ENCODE data around the gene ATP6V0B.

DNA sequence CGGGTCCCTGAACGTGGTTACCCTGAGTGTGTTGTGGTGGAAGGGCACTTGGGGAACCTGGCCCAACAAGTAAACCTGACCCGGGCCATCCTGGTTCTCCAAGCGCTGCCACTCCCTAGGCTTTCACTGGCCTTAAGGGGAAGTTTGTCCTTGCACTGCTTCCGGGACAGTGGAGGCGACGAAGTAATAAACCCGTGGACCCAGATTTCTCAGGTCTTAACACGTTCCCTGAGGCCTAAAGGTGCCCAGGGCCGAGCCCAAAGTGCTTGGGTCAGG, 16.4 kb downstream of the ATP6V0B start:
- TF ChIP-seq, protein P1, sequence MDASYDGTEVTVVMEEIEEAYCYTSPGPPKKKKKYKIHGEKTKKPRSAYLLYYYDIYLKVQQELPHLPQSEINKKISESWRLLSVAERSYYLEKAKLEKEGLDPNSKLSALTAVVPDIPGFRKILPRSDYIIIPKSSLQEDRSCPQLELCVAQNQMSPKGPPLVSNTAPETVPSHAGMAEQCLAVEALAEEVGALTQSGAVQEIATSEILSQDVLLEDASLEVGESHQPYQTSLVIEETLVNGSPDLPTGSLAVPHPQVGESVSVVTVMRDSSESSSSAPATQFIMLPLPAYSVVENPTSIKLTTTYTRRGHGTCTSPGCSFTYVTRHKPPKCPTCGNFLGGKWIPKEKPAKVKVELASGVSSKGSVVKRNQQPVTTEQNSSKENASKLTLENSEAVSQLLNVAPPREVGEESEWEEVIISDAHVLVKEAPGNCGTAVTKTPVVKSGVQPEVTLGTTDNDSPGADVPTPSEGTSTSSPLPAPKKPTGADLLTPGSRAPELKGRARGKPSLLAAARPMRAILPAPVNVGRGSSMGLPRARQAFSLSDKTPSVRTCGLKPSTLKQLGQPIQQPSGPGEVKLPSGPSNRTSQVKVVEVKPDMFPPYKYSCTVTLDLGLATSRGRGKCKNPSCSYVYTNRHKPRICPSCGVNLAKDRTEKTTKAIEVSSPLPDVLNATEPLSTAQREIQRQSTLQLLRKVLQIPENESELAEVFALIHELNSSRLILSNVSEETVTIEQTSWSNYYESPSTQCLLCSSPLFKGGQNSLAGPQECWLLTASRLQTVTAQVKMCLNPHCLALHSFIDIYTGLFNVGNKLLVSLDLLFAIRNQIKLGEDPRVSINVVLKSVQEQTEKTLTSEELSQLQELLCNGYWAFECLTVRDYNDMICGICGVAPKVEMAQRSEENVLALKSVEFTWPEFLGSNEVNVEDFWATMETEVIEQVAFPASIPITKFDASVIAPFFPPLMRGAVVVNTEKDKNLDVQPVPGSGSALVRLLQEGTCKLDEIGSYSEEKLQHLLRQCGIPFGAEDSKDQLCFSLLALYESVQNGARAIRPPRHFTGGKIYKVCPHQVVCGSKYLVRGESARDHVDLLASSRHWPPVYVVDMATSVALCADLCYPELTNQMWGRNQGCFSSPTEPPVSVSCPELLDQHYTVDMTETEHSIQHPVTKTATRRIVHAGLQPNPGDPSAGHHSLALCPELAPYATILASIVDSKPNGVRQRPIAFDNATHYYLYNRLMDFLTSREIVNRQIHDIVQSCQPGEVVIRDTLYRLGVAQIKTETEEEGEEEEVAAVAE (CRISPR knock-in tag; IDR thresholded peaks at IDR 0.05; ENCODE audit: borderline replicate concordance), result no peak
- TF ChIP-seq, protein P2, sequence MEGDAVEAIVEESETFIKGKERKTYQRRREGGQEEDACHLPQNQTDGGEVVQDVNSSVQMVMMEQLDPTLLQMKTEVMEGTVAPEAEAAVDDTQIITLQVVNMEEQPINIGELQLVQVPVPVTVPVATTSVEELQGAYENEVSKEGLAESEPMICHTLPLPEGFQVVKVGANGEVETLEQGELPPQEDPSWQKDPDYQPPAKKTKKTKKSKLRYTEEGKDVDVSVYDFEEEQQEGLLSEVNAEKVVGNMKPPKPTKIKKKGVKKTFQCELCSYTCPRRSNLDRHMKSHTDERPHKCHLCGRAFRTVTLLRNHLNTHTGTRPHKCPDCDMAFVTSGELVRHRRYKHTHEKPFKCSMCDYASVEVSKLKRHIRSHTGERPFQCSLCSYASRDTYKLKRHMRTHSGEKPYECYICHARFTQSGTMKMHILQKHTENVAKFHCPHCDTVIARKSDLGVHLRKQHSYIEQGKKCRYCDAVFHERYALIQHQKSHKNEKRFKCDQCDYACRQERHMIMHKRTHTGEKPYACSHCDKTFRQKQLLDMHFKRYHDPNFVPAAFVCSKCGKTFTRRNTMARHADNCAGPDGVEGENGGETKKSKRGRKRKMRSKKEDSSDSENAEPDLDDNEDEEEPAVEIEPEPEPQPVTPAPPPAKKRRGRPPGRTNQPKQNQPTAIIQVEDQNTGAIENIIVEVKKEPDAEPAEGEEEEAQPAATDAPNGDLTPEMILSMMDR (CRISPR knock-in tag; IDR thresholded peaks at IDR 0.05), result no peak
- TF ChIP-seq, protein P3, sequence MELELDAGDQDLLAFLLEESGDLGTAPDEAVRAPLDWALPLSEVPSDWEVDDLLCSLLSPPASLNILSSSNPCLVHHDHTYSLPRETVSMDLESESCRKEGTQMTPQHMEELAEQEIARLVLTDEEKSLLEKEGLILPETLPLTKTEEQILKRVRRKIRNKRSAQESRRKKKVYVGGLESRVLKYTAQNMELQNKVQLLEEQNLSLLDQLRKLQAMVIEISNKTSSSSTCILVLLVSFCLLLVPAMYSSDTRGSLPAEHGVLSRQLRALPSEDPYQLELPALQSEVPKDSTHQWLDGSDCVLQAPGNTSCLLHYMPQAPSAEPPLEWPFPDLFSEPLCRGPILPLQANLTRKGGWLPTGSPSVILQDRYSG (CRISPR knock-in tag; IDR thresholded peaks at IDR 0.05), result no peak
- TF ChIP-seq ZNF569 (CRISPR knock-in tag; IDR thresholded peaks at IDR 0.05; ENCODE audit: borderline replicate concordance), result no peak
- TF ChIP-seq ARHGAP35 (CRISPR knock-in tag; IDR thresholded peaks at IDR 0.05; ENCODE audit: borderline replicate concordance), result no peak

All from HepG2 (cell line).